Stromal cell of bone marrow (primary cell): ENCODE data around the gene STX8.
"Not testable (repeated sequence)": the region's sequence is repeated elsewhere in the genome, so short reads cannot be mapped to it uniquely, and the experiment has no call there.

Source experiments
- DNase-seq: peaks from one replicate; pipeline ENCODE4 v3.0.0-alpha.2; 2012; ENCODE audit warnings: low read depth

Gene STX8

DNA sequence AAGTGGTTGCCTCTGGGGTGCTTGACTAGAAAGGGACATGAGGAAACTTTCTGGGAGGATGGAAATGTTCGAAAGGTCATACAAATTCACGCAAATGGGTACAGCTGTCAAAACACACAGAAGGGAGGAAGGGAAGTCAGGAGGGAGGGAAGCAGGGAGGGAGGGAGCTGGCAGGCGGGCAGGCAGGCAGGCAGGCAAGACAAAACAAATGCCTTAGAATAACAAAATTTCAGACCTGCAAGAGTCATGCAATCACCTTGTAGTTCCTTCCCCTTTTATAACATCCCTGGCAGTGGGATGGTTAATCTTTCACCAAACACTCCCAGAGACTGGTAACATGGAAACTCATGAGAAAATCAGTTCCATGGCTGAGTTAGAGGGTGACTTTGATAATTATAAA is 189.2 kb downstream of the STX8 start:
- no peak for DNase-seq

DNA sequence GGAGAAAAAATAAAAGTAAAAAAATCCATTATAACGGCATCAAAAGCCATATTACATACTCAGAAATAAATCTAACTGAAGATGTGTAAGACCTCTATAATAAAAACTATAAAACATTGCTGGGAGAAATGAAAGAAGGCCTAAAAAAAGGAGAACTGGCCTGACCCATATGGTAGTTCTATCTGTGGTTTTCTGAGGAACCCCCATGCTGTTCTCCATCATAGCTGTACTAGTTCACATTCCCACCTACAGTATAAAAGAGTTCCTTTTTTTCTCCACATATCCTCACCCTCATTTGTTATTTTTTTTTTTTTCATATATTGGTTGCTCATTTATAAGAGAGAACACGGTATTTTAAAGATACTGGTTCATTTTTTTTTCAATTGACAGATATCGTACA is 191.8 kb downstream of the STX8 start:
- no peak for DNase-seq

DNA sequence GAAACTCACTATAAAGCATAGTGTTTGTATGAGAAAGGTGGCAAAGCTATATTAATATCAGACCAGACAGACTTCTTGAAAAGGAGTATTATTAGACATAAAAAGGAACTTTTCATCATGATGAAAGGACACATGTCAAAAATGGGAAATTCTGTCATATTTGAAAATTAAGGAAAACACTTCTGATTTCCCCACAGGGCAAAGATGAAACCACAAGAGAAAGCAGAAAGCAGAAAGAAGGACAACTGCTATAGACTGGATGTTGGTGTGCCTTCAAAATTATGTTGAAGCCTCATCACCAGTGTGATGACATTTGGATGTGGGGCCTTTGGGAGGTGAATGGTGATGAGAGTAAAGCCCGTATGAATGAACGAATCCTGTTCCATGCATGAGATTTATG is 193.0 kb downstream of the STX8 start:
- DNase-seq, result no peak

DNA sequence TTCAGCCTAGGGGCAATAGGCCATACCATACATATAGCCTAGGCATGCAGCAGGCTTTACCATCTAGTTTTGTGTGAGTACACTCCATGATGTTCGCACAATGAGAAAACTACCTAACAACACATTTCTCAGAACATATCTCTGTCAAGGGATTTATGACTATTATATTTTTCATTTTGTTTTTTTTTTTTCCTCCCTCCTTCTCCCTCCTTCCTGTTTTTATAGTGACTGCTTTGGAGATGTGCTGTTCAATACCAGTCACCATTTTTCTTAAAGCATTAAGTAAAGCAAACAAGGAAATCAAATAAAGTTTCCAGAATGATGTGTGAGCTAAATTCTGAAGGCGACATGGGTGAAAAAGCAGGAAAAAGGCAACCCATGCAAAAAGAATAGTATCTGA is 194.6 kb downstream of the STX8 start:
- peak; percentile 50 for DNase-seq

DNA sequence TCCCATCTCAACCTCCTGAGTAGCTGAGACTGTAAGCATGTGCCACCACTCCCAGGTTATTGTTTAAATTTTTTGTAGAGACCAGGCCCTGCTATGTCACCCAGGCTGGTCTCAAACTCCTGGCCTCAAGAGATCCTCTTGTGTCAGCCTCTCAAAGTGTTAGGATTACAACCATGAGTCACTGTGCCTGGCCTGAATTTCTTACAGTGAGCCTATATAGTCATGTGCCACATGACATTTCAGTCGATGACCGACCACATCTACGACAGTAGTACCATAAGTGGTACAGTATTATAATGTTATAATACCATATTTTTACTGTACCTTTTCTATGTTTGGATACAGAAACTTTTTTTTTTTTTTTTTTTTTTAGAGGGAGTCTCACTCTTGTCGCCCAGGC is 195.3 kb downstream of the STX8 start:
- no peak for DNase-seq

DNA sequence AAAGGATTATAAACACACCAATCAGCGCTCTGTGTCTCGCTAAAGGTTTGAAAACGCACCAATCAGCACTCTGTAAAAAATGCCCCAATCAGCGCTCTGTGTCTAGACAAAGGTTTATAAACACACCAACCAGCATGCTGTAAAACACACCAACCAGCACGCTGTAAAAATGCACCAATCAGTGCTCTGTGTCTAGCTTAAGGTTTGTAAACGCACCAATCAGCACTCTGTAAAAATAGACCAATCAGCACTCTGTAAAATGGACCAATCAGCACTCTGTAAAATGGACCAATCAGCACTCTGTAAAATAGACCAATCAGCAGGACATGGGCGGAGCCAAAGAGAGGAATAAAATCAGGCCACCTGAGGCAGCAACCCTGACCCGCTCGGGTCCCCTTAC is 199.4 kb downstream of the STX8 start:
- DNase-seq, result not testable (repeated sequence)

DNA sequence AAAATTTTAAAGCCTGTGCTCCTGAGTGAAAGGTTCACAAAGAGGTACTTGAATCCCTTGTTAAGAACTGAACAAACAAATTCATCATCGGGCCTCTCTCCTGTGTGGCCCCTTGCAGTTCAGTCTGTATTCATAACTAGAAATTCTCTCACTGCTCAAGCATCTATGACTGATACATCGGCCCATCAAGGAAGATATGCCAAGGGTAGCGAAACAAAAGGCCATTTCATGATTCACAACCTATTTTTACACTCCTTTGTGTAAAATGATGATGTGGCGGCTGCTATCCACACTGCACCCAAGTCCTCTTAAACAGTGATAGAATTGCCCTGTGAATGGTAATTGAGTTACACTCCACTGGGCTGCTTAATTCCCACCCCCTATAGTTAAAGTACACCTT is 204.6 kb downstream of the STX8 start:
- DNase-seq, result peak; percentile 73

DNA sequence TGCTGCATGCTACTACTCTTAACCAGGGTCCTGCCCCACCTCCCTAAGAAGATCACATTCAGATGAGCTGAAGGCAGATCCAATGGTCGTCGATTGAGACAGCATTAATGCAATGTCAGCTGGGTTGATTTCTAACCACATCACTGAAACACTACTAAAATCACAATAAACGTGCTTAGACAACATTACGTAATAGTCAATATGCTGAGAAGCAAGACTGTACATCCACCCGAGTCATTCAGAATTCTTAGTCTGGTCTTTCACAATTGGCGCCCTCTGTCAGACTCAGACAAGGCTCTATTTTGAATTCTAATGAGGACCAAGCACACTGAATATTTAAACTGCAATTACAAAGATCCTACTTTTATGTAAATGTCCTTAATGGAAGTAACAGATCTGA is 205.2 kb downstream of the STX8 start:
- no peak for DNase-seq

DNA sequence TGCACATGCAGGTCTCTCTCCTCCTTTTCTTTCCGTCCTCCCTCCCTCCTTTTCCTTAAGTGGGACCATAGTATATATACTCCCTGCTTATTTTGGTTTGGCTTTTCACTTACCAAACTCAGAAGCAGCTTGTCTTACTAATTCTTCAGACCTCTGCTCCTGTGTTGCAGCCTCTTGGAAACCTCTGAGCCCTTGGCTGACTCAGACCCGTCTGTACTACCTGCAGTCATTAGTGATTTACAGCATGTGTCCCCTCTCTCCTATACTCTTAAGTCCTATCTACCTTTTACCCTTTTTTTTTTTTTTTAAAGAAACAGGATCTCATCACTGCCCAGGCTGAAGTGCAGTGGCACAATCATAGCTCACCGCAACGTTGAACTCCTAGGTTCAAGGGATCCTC is 207.0 kb downstream of the STX8 start:
- no peak for DNase-seq

DNA sequence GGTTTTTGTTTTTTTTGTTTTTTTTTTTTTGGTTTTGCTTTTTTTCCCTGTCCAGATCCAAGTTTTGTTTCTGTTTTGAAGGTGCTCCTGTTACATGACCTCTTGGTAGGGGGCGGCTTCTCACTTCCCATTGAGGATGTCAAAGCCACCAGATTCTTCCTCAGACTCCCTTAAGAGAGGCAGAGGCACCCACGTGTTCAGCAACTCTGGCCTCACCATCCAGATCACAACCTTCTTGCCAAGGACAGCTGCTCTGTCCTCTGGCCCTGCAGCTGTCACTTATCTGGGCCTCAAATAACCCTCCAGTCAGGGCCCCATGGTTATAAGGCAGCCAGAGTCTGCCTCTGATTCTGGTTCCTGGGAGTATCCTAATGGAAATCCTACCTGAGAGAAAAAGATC is 208.5 kb downstream of the STX8 start:
- no peak for DNase-seq

DNA sequence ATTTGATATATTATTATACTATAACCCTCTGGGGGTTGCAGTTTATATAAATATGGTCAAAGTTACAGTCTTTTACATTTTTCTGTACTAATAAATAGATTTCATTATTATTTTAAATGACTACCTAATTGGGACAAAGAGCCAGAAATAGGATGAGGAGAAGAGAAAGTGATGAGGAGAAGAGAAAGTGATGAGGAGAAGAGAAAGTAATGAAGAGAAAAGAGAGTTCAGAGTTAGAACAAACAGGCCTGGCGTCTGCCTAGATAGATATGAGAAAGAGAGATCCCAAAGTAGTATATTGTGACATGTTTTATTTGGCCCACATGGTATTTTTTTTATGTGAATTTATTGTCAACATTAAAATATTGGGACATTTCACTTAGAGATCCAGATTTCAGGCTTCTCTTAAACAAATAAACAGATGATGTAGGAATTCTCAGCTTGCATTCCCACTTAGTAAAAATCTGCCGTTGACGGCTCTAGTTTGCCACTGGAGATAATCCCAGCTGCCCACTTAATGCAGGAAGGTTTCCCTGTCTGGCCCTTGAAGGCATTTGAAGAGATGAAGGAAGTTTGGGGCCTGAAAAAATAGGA is 210.7 kb downstream of the STX8 start:
- no peak for DNase-seq

DNA sequence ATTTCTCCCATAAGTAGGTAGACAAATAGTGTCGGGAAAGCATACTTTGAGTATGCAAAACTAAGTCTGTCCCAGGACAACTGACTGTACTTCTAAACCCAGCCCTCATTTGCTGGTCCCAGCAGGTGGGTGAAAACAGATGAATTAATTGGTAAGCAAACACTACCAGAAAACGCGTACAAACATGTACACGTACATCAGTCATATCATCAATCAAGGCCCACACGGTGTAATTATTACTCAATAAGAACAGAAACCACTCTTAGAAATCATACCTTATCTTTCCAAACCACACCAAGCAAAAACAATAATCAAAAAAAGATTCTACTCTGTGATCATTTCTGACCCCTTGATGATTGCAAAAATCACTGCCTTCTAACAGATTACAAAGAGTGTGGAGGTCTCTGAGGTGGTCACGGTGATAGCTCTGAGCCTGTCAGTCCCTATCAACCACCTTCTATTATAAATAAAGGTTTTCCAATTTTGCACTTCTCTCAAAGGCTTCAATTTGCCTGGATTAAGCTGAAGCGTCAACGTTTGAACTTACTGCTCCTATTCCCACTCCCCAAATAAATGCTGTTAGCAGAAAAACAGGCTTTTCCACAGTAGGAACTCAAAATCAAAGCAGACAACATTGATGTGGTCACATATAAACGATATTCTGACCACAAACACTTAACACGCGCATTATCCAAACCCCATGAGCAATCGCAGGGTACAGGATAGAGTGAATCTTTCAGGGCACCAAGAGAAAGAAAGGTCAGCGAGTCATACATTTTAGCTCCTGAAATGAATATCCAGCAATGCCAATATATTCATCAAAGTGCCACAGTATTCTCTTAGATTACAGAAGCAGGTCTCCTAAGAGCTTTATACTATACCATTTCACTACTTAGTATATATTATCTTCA is 211.9 kb downstream of the STX8 start:
- DNase-seq, result no peak

DNA sequence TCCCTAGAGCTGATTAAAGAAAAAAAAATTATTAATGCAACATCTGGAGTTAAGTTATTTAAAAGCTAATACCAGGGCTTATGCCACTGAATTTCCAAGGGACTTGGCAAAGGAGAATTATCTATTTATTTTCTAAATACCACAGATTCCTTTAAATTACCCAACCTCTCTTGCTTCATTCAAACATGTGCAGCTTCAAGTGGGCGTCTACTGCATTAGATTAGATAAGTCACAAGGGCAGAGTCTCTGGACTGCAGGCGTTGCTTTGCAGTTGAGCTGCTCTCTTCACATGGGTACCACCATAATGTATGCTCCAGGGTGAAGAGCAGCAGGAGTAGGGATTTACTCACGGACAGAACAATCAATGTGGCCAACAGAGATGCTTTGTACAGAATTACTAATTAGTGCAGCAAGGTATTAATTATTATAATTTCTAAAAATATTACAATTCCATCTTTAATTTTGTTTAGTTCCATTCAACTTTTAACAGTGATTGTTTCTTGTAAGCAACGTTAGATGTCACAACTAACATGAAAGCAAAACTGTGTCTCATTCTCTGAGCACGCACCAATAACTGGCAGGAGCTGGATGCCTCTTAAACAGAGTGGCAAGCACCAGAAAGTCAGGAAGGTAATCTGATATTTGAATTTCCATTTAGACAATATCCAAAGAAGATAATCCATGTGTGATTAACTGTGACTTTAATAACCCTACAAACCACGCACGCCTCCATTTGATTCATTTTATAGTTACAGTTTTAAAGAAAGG is 214.2 kb downstream of the STX8 start:
- peak; percentile 40 for DNase-seq

DNA sequence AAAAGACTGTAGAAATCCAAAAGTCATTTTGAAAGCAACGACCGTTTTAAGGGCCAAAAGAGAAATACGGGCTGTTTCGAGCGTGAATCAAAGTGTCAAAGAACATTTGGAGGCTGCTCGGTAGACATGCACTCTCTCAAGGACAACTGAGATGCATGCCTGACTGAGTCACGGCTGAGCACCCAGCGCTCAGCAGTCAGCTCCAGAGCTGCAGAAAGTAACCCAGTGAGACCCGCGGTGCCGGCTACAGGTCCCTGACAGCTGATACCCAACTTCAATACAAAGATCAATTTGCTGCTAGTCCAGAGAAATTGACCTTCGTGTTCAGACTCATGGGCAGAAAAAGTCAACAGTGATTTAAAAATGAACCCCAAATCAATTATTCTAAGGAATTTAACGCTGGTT is 214.9 kb downstream of the STX8 start:
- no peak for DNase-seq

DNA sequence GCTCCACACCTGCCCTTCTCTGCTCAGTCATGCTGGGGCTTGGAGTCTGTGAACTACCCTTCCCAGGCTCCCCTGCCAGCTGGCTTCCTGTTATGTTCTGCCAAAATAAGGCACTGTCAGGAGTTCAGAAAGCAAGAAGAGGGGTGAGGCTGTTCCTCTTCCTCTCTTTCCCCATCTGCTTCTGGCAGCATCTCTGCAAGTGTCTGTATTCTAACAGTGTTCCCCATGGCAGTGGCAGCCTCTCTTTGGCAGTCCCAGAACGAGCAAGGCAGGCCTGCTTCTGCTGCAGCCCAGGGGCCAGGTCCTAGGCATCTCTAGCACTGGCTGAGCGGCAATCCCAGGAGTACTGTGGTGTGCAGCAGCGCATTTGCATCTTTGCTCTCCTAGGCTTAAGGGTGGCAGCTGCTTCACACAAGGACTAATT is 219.1 kb downstream of the STX8 start:
- DNase-seq, result no peak

DNA sequence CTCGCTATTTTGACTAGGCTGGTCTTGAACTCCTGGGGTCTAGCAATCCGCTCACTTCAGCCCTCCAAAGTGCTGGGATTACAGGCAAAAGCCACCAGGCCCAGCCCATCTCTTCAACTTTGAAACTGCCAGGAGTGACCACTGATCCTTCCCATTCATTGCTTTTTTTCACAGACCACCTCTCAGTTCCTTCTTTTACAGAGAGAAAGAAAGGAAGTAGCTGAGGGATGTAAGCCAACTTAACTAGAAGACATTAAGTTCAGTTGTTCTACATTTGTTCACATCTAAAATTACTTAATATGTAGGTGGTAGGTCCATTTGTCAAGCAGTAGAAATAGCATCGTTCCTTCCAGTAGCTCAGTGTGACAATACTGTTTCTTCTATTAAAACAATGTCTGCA is 219.8 kb downstream of the STX8 start:
- DNase-seq, result no peak

DNA sequence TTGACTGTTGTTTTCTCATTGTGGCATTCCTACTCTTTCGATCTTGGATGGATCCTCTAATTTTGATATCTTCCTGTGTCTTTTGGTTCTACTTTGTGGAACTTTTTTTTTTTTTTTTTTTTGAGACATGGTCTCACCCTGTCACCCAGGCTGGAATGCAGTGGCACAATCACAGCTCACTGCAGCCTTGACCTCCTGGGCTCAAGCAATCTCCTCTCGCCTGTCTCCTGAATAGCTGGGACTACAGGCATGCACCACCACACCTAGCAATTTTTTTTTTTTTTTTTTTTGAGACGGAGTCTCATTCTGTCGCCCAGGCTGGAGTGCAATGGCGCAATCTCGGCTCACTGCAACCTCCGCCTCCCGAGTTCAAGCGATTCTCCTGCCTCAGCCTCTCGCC is 220.4 kb downstream of the STX8 start:
- not testable (repeated sequence) for DNase-seq

DNA sequence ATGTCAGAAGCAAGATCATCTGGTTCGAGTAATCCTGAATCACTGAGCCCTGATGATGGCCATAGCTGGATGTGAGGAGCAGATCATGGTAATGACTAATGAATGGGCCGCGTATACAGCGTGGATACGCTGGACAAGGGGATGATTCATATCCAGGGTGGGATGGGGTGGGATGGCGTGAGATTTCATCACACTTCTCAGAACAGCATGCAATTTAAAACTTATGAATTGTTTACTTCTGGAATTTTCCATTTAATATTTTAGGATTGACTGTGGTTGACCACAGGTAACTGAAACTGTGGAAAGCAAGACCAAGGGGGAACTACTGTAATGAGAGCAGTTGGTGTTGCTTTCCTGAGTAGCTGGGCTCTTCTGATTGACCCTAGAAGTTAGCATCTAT is 225.5 kb downstream of the STX8 start:
- peak; percentile 95 for DNase-seq

DNA sequence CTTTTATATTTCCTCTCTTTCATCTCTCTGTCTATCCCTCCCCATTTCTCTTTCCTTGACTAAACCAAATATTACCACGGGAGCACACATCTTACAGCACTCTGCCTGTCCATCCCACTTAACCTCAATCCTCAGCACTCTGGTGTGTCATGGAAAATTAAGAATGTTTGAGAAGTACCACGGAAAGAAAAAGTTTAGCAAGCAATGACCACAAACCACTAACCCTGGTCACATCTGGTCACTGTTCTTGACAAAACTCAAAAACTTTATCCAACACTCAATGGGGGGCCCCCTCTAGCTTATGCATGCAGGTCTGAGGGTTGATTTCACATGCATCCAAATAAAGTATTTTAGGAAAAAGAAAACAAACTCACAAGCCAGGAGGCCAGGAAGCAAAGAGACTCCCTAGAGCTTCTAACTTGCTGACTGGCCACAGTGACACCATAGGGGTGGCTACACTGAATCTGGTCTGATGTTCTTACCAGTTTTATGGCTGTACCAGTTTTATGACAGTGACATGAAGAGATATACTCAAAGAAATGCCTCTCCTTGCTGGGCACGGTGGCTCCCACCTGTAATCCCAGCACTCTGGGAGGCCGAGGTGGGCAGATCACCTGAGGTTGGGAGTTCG is 229.2 kb downstream of the STX8 start:
- DNase-seq, result peak; percentile 80

DNA sequence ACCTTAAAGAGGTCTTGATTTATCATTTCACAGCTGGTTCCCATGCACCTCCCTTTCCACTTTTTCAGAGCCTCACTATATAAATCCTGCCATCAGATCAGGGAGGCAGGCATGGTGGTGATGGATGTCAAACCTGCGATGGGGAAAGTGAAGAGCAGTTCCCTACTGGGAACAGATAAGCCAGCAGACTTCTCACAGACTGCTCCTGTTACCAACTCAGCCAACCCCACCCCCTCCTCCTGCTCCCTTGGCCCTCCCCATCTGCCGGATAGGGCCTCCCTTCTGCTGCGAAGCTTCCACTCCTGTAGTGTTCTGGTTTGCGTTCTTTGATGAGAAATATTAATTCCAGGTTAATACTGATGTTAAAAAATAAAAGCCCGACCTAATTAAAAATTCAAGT is 232.1 kb downstream of the STX8 start:
- no peak for DNase-seq

DNA sequence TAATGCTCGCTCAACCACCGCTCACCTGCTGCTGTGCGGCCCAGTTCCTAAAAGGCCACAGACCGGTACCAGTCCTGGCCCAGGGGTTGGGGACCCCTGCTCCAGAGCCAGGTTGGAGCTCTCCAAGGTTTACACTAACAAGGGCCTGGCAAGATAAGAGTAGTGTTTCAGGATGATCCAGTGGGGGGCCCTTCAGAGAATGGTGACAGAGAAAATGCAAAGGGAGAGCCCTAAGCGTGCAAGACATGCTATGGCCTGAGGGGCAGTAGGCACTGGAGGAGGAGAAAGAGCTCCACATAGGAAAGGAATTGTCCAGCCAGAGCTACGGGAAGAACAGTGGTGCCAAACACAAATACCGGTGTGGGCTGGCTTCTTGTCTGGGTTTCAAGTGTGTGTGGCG is 233.4 kb downstream of the STX8 start:
- no peak for DNase-seq

DNA sequence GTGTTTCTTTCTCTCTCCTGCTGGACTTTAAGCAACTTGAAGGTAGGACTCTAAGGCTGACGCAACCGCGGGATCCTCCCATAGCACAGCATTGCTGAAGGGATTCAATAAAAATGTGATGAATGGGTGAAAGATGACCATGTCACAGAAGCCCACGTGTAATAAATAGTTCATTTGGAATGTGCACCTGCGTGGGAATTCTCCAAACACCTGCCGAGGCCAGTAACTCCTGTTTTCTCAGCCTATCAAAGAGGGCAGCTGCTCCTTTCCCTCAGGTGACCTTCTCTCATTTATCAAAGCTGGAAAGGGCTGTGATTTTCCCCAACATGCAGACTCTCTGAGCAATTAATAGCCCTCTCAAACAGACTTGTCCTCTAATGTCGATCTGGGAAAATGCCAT is 235.7 kb downstream of the STX8 start:
- no peak for DNase-seq

DNA sequence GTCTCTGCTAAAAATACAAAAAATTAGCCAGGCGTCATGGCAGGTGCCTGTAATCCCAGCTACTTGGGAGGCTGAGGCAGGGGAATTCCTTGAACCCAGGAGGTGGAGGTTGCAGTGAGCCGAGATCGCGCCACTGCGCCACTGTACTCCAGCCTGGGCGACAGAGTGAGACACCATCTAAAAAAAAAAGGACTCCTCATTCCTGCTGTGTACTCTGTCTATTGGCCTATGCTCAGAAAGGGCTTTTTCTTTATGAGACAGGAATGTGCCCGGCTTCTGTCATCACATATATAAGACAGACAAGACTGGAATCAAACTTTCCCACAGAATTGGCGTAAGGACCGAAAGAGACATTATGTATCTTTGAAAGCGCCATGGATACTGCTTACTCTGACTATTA is 236.1 kb downstream of the STX8 start:
- not testable (repeated sequence) for DNase-seq
